GM12872 (cell line): ENCODE results near the gene CARMIL1.

Experiments used
- TF ChIP-seq, protein P1 (sequence below): IDR thresholded peaks from 3 replicates; pipeline ENCODE4 v1.5.1; 2011; ENCODE audit warnings: low read depth, mild to moderate bottlenecking, low read length, moderate library complexity; ENCODE audit not compliant: insufficient read depth

The CARMIL1 gene

DNA sequence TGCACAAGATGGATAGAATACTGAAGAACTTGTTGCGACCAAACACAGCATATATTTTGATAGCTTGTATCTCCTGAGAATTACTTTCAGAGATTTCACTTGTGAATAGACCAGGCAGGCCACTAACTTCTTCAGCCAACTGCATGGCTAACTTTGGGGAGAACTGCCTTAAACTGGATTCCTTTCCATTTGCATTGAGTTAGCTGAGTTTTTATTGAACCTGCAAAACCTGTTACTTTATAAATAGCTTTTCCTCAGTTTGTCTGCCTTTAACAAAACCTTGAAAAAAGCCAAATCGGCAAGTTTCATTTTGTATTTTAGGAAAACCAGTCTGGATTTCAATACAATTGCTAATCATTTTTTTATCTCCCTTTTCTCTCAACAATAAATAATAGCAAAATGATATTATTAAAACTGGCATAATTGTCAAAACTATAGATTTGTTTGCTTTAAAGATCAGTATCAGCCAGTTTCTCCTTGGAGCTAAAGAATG lies 300.3 kb downstream of the CARMIL1 start:
- TF ChIP-seq, protein P1, sequence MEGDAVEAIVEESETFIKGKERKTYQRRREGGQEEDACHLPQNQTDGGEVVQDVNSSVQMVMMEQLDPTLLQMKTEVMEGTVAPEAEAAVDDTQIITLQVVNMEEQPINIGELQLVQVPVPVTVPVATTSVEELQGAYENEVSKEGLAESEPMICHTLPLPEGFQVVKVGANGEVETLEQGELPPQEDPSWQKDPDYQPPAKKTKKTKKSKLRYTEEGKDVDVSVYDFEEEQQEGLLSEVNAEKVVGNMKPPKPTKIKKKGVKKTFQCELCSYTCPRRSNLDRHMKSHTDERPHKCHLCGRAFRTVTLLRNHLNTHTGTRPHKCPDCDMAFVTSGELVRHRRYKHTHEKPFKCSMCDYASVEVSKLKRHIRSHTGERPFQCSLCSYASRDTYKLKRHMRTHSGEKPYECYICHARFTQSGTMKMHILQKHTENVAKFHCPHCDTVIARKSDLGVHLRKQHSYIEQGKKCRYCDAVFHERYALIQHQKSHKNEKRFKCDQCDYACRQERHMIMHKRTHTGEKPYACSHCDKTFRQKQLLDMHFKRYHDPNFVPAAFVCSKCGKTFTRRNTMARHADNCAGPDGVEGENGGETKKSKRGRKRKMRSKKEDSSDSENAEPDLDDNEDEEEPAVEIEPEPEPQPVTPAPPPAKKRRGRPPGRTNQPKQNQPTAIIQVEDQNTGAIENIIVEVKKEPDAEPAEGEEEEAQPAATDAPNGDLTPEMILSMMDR: no peak

DNA sequence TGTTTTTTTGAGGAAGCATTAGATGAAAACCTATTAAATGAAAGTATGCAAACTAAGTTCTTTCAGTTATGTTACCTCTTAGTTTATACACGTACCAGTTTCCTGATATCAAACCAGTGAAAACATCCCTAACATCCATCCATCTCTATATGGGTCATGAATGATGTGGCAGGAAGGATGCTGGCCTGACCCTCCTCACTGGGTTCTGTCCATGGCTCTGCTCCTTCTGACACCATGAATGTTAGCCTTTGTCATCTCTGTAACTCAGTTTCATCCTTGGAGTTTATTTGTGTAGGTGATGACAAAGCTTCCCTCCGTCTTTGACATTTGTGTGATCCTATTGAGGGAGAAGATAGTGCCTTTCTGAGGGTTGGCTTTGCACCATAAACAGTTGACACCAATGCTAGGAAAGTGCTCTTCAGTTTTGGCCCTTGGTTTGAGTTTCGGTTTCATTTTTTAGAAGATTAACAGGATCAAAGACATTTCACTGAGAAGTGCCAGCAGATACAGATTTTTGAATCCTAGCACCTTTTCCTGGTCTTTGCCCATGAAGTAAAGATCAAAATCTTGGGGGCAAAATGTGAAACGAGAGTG lies 300.8 kb downstream of the CARMIL1 start:
- TF ChIP-seq, protein P1: no peak

DNA sequence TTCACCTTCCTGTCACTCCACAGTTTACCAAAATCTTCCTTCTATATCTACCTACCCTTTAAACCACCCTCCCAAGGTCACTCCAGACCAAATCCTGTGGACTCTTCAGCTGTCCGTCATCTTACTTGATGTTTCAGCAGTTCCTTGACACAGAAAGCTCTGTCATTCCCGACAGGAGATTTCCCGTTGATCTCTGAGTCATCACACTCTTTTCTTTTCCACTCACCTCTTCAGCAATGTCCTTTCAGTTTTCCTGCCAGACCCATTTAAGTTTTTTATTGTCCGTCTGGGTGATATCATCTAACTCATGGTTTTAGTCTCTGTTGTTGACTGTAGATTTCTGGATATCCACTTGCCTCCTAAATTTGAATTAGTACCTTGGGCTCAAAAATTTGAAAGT lies 302.9 kb downstream of the CARMIL1 start:
- TF ChIP-seq, protein P1: no peak

DNA sequence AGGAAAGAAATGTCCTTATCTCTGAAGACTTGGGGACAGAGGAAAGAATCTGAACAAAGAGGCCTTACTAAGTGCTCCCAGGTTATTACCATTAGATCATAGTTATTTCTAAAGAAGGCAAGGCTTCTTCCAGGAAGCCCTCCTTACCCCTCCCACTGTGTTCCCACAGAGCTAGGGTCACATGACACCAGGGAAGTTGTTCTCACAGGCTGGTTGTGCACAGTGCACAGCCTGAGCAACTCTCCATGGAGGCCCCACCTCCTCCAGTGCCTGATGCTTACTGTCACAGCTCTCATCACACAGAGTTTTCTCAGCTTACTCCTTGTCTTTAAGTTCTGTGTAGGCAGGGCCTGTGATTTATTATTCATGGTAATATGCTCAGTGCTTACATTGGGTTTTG lies 303.9 kb downstream of the CARMIL1 start:
- TF ChIP-seq, protein P1: no peak

DNA sequence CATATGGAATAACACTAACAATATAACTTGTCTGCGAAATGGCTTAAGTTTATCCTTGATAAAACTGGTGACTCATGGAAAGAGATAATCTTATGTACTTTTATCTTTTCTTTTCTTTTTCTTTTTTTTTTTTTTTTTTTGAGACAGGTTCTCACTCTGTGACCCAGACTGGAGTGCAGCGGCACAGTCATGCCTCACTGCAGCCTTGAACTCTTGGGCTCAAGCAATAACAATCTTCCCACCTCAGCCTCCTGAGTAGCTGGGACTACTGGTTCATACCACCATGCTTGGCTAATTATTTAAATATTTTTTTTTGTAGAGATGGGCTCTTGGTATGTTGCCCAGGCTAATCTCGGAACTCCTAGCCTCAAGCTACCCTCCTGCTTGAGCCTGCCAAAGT lies 304.7 kb downstream of the CARMIL1 start:
- TF ChIP-seq, protein P1: no peak

DNA sequence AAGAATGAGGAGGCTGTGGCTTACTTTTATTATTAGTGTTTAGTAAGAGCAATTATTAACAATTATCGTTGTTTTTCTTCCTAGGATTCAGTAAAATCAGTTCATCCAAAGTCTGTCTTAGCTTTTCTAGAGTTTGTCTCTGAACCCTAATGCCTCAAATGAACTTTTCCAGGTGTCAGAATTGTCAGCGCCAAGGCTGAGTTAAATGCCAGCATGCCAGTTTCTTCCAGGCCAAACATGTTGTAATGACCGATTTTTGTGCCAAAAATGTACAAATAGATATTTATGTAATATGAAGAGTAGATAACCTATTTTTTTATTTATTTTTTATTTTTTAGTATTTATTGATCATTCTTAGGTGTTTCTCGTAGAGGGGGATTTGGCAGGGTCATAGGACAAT lies 306.1 kb downstream of the CARMIL1 start:
- TF ChIP-seq, protein P1: no peak

DNA sequence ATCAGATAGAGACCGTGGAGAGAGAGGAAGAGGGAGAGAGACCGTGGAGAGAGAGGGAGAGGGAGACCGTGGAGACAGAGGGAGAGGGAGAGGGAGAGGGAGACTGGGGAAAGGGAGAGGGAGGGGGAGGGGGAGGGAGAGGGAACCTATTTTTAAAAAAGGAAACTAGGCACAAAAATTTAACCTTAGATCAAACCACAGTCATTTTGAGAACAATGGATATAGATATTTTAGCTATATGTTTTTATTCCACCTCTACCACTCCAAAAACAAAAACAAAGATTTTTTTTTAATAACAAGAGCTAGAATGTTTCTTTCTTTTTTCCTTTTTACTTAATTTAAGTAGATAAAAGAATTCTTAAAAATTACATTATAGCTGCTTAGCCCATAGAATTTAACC lies 307.8 kb downstream of the CARMIL1 start:
- TF ChIP-seq, protein P1: no peak

DNA sequence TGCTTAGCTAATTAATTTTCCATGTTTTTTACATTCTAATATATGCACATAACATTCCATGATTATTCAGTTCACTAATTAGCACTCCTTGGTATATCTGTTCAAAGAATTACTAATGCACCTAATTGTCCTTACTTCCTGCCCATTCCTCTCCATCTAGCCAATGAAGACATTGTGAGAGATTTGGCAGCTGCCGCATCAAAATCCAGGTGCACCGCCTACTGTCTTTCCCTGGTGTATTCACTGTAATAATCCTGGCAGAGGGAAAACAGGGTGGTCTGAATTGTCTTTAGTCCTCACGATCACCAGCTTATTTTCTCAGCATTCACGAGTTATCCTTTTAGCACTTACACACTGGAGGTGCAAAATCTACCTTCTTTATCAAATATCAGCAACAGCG lies 311.8 kb downstream of the CARMIL1 start:
- TF ChIP-seq, protein P1: no peak
